ENCODE results near the gene EIF4B. TPM values are rescaled to one million over a fixed set of nuclear protein-coding genes. Genes with fewer than 3 reads are reported as not detected.

The EIF4B gene
- total RNA-seq, 1 donor from 2014 or later: 473 TPM

DNA sequence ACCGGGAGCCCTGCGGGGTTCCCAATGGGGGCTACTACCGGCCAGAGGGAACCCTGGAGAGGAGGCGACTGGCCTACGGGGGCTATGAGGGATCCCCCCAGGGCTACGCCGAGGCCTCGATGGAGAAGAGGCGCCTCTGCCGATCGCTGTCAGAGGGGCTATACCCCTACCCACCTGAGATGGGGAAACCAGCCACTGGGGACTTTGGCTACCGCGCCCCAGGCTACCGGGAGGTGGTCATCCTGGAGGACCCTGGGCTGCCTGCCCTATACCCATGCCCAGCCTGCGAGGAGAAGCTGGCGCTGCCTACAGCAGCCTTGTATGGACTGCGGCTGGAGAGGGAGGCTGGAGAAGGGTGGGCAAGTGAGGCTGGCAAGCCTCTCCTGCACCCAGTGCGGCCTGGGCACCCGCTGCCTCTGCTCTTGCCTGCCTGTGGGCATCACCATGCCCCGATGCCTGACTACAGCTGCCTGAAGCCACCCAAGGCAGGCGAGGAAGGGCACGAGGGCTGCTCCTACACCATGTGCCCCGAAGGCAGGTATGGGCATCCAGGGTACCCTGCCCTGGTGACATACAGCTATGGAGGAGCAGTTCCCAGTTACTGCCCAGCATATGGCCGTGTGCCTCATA is 53.3 kb downstream of the EIF4B start:
- Mint-ChIP-seq H3K27me3 (ENCODE audit: insufficient read depth) (no peaks in the 10 kb centered on the region), H3K4me1 (ENCODE audit: low read depth) (no peaks in the 10 kb centered on the region), H3K4me3 (no peak overlapping the region), H3K36me3 (ENCODE audit: low read depth) (peaks cover 3% of the 10 kb centered on the region), H3K27ac (no peak overlapping the region), H3K9me3 (no peaks in the 10 kb centered on the region)
- DNase-seq (ENCODE audit: low spot score): no peak
- intact Hi-C loops (cut with micrococcal nuclease): no loop called here

DNA sequence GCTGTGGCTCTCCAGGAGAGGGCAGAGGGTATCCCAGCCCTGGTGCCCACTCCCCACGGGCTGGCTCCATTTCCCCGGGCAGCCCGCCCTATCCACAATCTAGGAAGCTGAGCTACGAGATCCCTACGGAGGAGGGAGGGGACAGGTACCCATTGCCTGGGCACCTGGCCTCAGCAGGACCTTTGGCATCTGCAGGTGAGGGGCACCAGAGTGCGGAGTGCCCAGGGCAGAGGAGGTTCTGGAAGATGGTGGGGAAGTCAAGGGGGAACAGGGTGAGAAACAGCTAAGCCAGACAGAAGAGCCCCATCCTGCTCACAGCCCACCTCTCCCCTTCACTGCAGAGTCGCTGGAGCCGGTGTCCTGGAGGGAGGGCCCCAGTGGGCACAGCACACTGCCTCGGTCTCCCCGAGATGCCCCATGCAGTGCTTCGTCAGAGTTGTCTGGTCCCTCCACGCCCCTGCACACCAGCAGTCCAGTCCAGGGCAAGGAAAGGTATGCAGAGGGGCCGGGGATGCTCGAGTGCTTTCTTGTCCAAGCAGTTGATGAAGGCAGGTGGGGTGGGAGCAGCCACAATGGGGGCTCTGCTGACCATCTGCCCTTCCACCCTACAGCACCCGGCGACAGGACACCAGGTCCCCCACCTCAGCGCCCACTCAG is 53.9 kb downstream of the EIF4B start:
- H3K36me3 Mint-ChIP-seq (ENCODE audit: low read depth): peaks cover 6% of the 10 kb centered on the region
- no peak overlapping the region for H3K27ac Mint-ChIP-seq
- no peaks in the 10 kb centered on the region for H3K9me3 Mint-ChIP-seq
- DNase-seq (ENCODE audit: low spot score): no peak
- H3K4me3 Mint-ChIP-seq: no peak overlapping the region
- intact Hi-C loops (cut with micrococcal nuclease): no loop called here
- H3K4me1 Mint-ChIP-seq (ENCODE audit: low read depth): no peaks in the 10 kb centered on the region
- no peaks in the 10 kb centered on the region for H3K27me3 Mint-ChIP-seq (ENCODE audit: insufficient read depth)

DNA sequence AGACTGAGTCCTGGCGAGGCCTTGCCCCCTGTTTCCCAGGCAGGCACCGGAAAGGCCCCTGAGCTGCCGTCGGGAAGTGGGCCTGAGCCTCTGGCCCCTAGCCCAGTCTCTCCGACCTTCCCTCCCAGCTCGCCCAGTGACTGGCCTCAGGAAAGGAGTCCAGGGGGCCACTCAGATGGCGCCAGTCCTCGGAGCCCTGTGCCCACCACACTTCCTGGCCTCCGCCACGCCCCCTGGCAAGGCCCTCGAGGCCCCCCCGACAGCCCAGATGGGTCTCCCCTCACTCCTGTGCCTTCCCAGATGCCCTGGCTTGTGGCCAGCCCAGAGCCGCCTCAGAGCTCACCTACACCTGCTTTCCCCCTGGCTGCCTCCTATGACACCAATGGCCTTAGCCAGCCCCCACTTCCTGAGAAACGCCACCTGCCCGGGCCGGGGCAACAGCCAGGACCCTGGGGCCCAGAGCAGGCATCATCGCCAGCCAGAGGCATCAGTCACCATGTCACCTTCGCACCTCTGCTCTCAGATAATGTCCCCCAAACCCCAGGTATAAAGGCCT is 54.5 kb downstream of the EIF4B start:
- Mint-ChIP-seq H3K4me3 (no peak overlapping the region), H3K27me3 (ENCODE audit: insufficient read depth) (no peaks in the 10 kb centered on the region)
- intact Hi-C loops (cut with micrococcal nuclease): no loop called here

GRCh38 chr12:53061404-53062010 is 55.3 kb downstream of the EIF4B start:
- intact Hi-C loops (cut with micrococcal nuclease): no loop called here
- Mint-ChIP-seq H3K36me3 (ENCODE audit: low read depth) (peaks cover 12% of the 10 kb centered on the region), H3K27me3 (ENCODE audit: insufficient read depth) (no peaks in the 10 kb centered on the region)

More for the DNA sequence above, 54.5 kb downstream of the EIF4B start:
- DNase-seq (ENCODE audit: low spot score): no peak
- no peaks in the 10 kb centered on the region for H3K9me3 Mint-ChIP-seq
- peaks cover 6% of the 10 kb centered on the region for H3K36me3 Mint-ChIP-seq (ENCODE audit: low read depth)
- peaks cover under 1% of the 10 kb centered on the region for H3K4me1 Mint-ChIP-seq (ENCODE audit: low read depth)
- no peak overlapping the region for H3K27ac Mint-ChIP-seq

DNA sequence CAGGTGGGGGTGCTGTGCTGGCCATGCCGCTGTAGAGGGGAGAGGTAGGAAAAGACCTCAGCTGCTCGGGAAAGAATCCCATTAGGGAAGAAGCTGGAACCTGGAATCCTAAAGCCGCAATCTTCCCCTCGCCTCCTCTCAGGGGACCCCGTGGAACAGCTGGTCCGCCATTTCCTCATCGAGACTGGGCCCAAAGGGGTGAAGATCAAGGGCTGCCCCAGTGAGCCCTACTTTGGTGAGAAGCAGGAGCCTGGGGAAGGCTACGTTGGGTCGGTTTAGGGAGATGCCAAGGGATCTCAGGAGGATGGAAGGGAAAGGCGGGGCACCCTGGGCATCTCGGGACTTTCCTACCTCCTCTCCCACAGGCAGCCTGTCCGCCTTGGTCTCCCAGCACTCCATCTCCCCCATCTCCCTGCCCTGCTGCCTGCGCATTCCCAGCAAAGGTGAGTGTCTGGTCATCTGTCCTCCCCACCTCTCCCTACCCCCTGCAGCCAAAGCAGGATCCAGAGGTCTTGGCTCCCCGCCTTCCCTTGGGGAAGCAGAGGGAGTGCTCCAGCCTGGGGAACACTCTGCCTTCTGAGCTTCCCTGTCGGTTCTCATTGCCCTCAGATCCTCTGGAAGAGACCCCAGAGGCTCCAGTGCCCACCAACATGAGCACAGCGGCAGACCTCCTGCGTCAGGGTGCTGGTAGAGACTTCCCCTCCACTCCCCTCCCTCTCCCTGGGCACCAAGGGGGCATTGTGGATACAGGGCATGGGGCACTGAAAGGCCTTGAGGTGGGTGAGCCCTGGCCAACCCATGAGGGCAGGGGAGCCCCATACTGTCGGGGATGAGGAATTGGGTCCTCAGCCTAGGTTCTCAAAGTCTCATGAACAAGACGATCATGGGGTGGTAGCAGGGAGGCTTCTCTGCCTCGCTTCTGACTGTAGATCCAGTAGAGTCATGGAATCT is 56.0 kb downstream of the EIF4B start:
- Mint-ChIP-seq H3K27ac (no peak overlapping the region), H3K9me3 (no peaks in the 10 kb centered on the region), H3K4me1 (ENCODE audit: low read depth) (peaks cover 5% of the 10 kb centered on the region), H3K27me3 (ENCODE audit: insufficient read depth) (no peaks in the 10 kb centered on the region), H3K4me3 (no peak overlapping the region), H3K36me3 (ENCODE audit: low read depth) (peaks cover 15% of the 10 kb centered on the region)
- intact Hi-C loops (cut with micrococcal nuclease): no loop called here
- DNase-seq (ENCODE audit: low spot score): no peak

More at GRCh38 chr12:53061404-53062010, 55.3 kb downstream of the EIF4B start:
- Mint-ChIP-seq H3K27ac (no peak overlapping the region), H3K4me3 (no peak overlapping the region), H3K9me3 (no peaks in the 10 kb centered on the region), H3K4me1 (ENCODE audit: low read depth) (peaks cover 5% of the 10 kb centered on the region)
- DNase-seq (ENCODE audit: low spot score): no peak

DNA sequence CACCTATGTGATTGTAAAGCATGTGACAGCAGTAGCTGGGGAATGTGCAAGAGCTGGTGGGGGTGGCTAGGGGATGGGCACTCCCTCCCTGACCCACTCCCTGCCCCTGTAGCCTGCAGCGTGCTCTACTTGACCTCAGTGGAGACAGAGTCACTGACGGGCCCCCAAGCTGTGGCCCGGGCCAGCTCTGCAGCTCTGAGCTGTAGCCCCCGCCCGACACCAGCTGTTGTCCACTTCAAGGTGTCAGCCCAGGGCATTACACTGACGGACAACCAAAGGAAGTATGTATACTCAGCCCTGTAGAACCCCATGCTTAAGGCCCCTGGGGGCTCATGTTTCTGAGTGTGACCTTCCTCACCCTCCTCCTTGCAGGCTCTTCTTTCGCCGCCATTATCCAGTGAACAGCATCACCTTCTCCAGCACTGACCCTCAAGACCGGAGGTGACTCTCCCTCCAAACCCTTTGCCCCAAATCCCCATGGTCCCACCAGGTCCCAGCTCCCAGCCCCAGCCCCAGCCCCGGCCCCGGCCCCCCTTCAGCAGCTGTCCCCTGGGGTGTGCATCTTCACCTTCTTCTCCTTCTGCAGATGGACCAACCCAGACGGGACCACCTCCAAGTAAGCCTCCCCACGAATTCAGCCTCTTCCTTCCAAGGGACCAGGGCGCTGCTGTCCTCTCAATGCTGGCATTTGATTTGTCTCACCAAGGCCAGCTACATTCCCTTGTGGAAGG is 56.9 kb downstream of the EIF4B start:
- Mint-ChIP-seq H3K4me1 (ENCODE audit: low read depth) (peaks cover 5% of the 10 kb centered on the region), H3K9me3 (no peaks in the 10 kb centered on the region), H3K27me3 (ENCODE audit: insufficient read depth) (no peaks in the 10 kb centered on the region), H3K27ac (no peak overlapping the region), H3K4me3 (no peak overlapping the region), H3K36me3 (ENCODE audit: low read depth) (peaks cover 16% of the 10 kb centered on the region)
- no peak for DNase-seq (ENCODE audit: low spot score)
- intact Hi-C loops (cut with micrococcal nuclease): no loop called here

DNA sequence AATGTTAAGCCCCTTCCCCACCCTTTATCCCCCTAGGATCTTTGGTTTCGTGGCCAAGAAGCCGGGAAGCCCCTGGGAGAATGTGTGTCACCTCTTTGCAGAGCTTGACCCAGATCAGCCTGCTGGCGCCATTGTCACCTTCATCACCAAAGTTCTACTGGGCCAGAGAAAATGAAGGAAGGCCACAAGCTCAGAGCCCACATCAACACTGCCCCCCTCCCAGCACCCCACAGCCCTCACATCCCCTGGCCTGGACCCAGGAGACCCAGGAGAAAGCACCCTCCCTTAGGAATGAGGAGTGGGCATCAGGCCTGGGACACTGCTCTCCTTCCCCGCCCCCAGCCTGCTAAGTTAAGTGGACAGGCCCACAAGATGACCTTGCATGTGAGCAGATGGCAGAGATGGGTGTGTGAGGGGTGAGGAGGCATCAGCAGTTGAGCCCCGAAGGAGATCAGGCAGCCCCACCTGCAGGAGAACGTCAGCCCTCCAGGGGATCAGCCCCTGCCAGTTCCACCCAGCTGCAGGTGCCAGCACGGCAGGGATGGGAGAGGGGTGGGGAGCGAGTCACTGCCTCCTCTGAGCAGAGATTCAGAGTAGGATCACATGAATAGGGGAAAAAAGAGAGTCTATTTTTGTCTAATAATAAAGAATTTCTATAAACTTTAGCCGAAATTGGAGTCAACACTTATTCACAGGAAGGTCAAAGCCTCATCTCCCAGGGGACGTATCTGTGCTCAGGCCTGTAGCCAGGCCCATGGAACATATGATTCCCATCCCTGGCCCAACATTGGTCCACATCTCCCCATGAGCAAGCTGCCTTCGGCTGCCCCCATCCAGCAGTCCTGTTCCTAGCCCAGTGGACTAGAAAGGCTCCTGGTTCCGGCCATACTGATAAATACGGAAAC is 57.7 kb downstream of the EIF4B start:
- H3K4me3 Mint-ChIP-seq: no peak overlapping the region
- intact Hi-C loops (cut with micrococcal nuclease): no loop called here
- no peaks in the 10 kb centered on the region for H3K27me3 Mint-ChIP-seq (ENCODE audit: insufficient read depth)
- H3K9me3 Mint-ChIP-seq: no peaks in the 10 kb centered on the region
- peaks cover 16% of the 10 kb centered on the region for H3K36me3 Mint-ChIP-seq (ENCODE audit: low read depth)
- DNase-seq (ENCODE audit: low spot score): no peak
- peaks cover 5% of the 10 kb centered on the region for H3K4me1 Mint-ChIP-seq (ENCODE audit: low read depth)
- no peak overlapping the region for H3K27ac Mint-ChIP-seq

DNA sequence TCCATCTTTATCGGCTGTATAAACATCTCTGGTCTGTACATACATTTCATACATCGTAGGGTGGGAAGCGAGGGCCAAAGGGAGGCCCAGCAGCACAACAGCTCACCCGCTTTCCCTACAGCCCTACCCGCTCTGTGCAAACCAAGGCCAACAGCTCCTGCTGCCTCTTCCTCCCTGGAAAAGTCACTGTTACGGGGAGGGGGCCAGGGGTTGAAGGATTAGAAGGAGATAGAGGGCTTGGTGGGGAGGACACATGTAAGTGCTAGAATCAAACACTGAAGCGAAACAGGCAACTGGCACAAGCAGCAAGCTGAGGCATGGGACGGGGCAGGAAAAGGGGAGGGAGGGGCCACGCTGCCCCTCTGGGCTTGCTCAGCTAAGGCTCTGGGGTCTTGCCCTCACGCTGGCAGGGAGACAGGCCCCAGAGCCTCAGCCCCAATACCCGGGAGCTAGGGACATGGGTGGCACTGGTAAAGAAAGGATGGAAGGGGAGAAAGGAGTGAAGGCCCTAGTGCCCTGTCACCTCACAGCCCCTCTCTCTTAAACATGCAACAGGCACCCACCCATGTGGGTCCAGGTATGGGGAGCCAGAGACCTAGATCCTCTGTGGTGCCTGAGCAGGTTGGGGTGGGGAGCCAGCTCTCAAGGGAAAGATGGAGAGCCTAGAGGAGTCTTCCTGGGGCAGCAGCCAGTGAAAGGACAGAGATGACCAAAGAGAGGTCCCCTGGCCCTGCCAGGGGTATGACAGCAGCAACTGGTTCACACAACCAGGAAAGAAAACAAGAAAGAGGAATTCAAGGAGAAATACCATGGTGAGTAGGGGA is 58.6 kb downstream of the EIF4B start:
- intact Hi-C loops (cut with micrococcal nuclease): no loop called here
- Mint-ChIP-seq H3K4me1 (ENCODE audit: low read depth) (peaks cover 5% of the 10 kb centered on the region), H3K36me3 (ENCODE audit: low read depth) (peaks cover 16% of the 10 kb centered on the region), H3K9me3 (no peaks in the 10 kb centered on the region), H3K4me3 (no peak overlapping the region), H3K27ac (no peak overlapping the region), H3K27me3 (ENCODE audit: insufficient read depth) (no peaks in the 10 kb centered on the region)
- no peak for DNase-seq (ENCODE audit: low spot score)

GRCh38 chr12:53065470-53065869 is 59.2 kb downstream of the EIF4B start:
- H3K4me3 Mint-ChIP-seq: no peak overlapping the region
- no peaks in the 10 kb centered on the region for H3K27me3 Mint-ChIP-seq (ENCODE audit: insufficient read depth)
- peaks cover 5% of the 10 kb centered on the region for H3K4me1 Mint-ChIP-seq (ENCODE audit: low read depth)
- H3K36me3 Mint-ChIP-seq (ENCODE audit: low read depth): peaks cover 20% of the 10 kb centered on the region
- intact Hi-C loops (cut with micrococcal nuclease): no loop called here
- no peak for DNase-seq (ENCODE audit: low spot score)
- H3K27ac Mint-ChIP-seq: no peak overlapping the region
- no peaks in the 10 kb centered on the region for H3K9me3 Mint-ChIP-seq

GRCh38 chr12:53065975-53066931 is 60.0 kb downstream of the EIF4B start:
- Mint-ChIP-seq H3K27ac (no peak overlapping the region), H3K36me3 (ENCODE audit: low read depth) (peaks cover 22% of the 10 kb centered on the region), H3K4me1 (ENCODE audit: low read depth) (peaks cover 5% of the 10 kb centered on the region), H3K9me3 (no peaks in the 10 kb centered on the region), H3K27me3 (ENCODE audit: insufficient read depth) (no peaks in the 10 kb centered on the region), H3K4me3 (no peak overlapping the region)
- DNase-seq (ENCODE audit: low spot score): peak; percentile 49
- intact Hi-C loops (cut with micrococcal nuclease): loop anchor here (1.0 kb wide), 1 partner anchor 33 kb away; no protein-coding TSS in a partner anchor

Measured in activated T-helper 1 cell treated with anti-CD3 and anti-CD28 coated beads, Interleukin-12 subunit alpha, Interleukin-12 subunit beta, Interleukin-2, Interleukin-4 antibody, amounts not matched to agents 30 ng/mL and 10 ng/mL and 1 ng/mL, durations not matched to agents 14 hours and 24 hours and 36 hours (primary cell).